HG03064 (cell line): ENCODE measurements around the gene HRAS.
A peak's percentile ranks its signal among the peaks of the same experiment; 100 is the strongest.

Experiments used
- ATAC-seq: cut with Tn5 transposase; IDR thresholded peaks from one replicate; pipeline ENCODE4 v1.9.1; 2021; ENCODE audit warnings: low read depth; ENCODE audit not compliant: unreplicated experiment

HRAS gene

DNA sequence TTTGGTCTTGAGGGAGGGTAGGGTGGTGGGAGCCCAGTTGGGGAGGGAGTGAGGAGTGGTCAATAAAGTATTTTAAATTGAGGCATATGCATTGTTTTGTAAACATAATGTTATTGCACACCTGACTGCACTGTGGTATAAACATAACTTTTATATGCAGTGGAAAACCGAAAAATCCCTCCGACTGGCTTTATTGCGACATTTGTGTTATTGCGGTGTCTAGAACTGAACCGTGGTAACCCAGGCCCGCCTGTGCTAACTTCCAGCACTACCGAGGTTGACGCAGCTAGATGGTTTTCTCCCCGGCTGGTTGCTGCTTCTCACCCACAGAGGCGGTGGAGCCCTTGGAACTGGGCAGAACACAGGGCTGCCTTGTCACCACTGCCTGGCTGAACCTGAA, 20.8 kb downstream of the HRAS start:
- ATAC-seq: no peak

GRCh38 chr11:512761-513595, 22.4 kb downstream of the HRAS start:
- no peak for ATAC-seq

DNA sequence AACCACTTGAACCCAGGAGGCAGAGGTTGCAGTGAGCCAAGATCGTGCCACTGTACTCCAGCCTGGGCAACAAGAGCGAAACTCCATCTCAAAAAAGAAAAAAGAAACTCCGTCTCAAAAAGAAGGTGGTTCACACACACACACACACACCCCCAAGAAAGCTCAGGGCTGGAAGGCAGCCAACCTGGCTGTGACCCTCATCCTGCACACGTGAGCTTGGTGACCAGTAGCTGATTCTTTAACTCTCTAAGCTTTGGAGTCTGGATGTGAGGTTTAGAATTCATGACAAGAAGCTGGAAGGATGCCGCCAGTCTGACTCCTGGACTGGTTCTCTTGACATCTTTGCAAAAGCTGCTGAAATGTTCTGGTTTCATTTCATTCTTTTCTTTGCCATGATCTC, 26.4 kb downstream of the HRAS start:
- ATAC-seq: no peak

- no peak for ATAC-seq
Observed at GRCh38 chr11:507727-508515, 27.5 kb downstream of the HRAS start.

GRCh38 chr11:506995-507726, 28.2 kb downstream of the HRAS start, which contains the start of gene RNH1:
Gene RNH1 (minus strand): TSS chr11:507242. CDS start chr11:502162, 5,080 bp downstream.
- ATAC-seq: peak; percentile 38

- ATAC-seq: peak; percentile 60
Observed at GRCh38 chr11:506238-506994, 29.0 kb downstream of the HRAS start.

DNA sequence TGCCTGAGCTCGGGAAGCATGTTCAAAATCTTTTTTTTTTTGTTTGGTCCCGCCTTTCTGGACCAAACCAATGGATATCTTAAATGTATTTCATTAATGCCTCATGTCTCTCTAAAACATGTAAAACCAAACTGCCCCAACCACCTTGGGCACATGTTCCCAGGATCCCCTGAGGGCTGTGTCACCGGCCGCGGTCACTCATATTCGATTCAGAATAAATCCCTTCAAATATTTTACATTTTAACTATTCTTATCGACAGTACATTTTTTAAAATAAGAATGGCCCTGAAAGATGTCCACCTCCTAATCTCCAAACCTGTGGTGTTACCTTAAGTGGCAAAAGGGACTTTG, 30.4 kb downstream of the HRAS start:
- ATAC-seq: no peak

DNA sequence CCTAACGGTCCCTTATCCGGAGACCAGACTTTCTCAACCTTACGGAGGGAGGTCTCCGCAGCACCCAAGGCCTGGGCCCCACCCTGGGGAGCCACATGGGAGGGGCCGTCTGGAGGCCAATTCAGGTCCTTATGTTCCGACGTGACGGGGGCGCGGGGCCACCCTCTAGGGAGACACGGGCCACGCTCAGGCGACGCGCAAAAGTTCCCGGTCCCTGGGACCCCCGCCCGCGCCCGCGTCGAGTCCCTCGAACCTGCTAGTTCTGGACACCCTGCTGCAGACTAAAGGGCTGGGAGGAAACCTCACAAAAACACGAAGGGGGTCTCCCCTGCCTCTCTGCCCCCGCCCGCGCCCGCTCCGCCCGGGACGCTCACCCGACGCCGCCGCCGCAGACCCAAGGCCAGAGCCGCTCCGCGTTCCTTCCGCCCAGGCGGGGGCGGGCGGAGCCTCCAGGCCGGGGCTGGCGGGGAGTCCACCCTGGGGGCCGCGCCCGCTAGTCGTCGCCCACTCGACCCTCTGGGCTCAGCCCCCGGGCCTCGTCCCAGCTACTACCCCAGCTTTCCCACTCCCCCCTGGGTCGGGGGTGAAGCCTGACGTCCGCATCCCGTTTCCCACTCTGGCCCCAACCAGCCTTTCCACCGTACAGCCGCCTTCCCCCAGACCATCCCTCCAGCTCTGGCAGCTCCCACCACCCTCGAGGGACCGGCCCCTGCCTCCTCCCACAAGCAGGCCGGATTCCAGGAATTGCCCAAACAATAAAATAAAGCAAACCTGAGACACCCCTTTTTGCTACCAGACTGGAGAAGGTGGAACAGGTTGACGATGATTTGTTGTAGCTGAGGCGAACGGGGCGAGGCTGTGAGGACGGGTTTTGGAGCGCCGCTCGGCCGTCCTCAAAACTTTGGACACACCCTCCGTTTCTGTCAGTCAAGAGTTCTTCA, 31.1 kb downstream of the HRAS start:
- ATAC-seq: no peak

DNA sequence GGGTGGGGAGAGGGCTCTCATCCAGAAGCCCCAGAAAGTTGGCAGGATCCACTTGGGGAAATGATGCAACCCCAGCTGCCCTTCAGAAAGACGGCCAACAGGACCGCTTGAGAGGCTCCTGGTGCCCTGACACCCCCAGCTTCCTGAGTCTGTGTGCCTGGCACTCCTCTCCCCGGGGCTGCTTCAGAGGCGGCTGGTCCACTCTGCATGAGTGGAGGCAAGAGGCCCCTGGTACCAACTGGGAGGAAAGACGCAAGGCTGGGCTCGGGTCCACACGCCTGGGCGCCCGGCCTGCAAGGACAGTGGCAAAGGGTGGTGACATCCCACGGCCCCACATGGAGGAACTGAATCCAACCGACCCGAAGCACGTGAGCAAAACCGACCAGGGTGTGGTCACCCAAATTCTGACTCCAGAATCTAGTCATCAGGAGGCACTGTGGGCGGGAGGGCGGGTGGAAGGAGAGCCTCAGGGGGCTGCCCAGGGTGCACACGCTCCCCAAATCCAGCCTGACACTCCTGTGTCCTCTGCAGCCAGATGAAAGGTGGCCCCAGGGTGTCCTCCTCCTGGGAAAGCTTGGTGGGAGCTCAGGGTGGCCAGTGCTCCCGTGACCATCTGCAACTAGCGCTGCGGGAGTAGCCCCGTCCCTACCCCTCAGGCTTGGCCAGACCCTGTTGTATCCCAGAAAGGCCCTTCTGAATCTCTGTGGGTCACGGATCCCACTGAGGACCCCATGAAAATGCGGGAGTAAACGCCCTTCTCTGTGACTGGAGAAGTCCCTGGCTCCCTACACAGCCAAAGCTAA, 32.0 kb downstream of the HRAS start:
- no peak for ATAC-seq

DNA sequence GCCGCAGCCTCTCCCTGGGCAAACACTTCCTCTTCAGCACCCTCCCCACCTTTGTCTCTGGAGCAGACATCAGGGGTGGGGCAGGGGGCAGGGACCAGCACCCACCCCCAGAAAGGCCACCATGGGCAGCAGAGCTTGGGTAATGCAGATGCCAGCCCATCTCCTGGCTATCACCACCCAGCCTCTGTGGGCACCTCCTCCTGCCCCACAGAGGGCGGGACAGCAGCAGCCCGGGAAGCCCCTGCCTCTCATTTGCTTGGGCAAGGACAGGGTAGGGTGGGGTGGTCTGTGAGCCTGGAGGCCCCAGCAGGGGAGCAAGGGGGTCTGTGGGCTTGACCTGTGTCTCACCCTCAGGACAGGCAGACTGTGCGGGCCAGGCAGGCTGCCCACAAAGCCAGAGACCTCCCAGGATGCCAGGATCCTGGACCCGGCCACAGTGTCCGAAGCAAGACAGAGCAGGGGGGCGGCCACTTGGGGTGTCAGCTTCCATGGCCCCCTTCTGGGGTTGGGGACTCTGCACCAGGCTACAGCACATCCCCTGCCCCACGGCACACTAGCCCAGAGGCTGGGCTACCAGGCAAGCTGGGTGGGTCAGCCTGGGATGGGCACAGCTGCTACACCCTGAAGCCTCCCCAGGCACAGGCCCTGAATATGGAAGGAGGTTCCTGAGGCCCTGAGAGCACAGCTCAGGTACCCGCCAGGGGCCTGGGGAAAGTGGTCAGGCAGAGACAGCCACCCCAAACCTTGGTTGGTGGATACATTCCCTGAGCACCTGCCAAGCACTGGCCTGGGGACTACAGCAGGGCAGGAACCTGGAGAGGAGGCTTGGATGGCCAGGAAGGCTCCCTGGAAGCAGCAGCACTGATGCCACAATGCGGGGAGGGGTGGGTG, 32.8 kb downstream of the HRAS start:
- ATAC-seq: no peak

- no peak for ATAC-seq
Observed at GRCh38 chr11:501683-502287, 33.6 kb downstream of the HRAS start.

DNA sequence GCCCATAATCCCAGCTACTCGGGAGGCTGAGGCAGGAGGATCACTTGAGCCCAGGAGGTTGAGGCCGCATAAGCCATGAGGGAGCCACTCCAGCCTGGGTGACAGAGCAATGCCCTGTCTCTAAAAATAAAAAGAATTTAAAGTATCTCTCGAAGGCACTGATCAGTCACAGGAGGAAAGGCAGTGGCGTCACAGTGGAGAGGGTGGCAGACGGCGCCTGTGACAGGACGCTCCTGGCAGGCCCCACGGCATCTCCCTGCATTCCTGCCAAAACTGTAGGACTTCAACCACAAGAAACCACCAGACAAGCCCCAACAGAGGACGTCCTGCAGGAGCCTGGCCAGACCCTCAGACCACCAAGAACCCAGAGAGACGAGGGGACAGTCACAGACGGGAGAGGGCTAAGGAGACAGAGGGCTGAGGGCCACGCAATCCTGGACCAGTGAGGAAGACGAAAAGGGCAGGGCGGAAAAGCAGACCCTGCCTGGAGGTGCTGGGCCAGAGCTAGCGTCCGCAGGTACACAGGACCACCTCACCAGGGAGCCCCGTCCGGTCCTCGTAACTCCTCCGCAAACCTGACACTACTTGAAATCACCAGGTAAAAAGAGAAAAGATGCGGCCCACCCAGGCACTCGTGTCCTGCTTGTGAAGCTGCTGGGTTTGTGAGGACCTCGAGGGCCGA, 34.2 kb downstream of the HRAS start:
- no peak for ATAC-seq

DNA sequence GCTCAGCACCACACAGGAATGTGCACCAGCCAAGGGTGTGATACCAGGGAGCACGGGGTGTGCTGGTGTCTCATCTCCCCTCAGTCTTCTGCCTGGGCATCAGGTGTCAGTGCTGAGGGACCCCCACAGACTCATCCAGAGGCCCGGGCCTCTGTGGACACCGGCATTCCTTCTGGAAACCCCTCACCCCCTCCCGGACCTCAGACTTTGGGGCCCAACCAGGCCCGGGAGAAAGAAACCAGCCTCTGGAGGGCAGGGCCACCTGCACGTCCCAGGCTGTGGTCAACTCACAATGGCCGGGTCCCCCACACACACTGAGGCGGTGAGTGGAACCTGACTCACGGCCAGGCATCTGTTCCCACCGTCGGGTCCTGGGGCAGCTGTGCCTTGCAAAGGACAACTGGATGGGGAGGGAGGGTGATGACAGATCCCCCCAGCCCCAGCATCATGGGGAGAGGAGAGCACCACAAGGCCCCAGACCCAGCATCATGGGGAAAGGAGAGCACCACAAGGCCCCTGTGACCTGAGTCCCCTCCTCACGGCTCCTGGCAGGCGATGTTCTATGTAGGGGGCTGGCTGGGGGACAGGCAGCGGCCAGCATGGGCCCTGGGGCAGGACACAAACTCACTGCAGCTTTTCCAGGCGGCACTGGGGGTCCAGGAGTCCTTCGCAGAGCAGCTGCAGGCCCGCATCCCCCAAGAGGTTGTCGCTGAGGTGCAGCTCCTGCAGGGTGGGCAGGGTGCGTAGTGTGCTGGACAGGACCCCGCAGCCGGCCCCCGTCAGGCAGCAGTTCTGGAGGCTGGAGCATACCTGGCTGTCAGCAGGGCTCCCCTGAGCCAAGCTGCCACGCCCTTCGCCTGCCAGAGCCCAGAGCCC, 35.9 kb downstream of the HRAS start:
- ATAC-seq: no peak

GRCh38 chr11:498297-499181, 36.8 kb downstream of the HRAS start:
- ATAC-seq: no peak
